ENCODE measurements around the gene SLC24A5.

The SLC24A5 gene

GRCh38 chr15:48191574-48192225, 70.9 kb downstream of the SLC24A5 start, which contains the start of gene CTXN2:
Gene CTXN2, plus strand, starts transcription at chr15:48191665. Its CDS starts 9,636 bp downstream, at chr15:48201301.
- DNase-seq: no peak

Measured in CD4-positive, alpha-beta T cell treated with Interleukin-17A for 1 hour (primary cell).